OCI-LY1 (cell line): ENCODE measurements around the gene CHST4.

Experiments
- EZH2 ChIP-seq: fragments of 200-600 bp; sonication (generic), shearing (Covaris generic); IDR thresholded peaks from 2 replicates; pipeline ENCODE4 v1.8.0; 2017; ENCODE audit warnings: borderline replicate concordance, mixed run types, mild to moderate bottlenecking, antibody characterized with exemption, low read length, moderate library complexity, mixed read lengths
- TF ChIP-seq, protein P1 (sequence below): fragments of 200-600 bp; sonication (generic), shearing (Covaris generic); IDR thresholded peaks from 2 replicates; pipeline ENCODE4 v1.5.1; 2017; ENCODE audit warnings: mild to moderate bottlenecking, antibody characterized with exemption, low read length, moderate library complexity, mixed read lengths

DNA sequence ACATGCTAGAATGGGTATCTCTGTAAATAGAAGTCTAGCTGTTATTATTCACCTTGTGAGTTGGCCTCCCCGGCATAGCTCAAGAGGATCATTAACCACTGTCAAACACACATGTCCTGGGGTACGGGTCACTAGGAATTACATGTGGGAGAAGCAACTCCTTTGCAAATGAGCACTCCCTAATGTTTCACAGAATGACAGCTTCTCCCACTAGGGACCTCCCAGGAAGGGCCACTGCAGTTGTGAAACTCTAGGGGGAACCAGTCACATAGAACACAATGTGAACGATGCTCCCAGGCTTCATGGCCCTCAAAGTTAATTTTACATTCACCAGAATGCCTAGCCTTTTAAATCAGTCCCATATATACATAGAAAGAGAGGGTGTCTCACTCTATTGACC, 24.7 kb upstream of the CHST4 start:
- TF ChIP-seq, protein P1, sequence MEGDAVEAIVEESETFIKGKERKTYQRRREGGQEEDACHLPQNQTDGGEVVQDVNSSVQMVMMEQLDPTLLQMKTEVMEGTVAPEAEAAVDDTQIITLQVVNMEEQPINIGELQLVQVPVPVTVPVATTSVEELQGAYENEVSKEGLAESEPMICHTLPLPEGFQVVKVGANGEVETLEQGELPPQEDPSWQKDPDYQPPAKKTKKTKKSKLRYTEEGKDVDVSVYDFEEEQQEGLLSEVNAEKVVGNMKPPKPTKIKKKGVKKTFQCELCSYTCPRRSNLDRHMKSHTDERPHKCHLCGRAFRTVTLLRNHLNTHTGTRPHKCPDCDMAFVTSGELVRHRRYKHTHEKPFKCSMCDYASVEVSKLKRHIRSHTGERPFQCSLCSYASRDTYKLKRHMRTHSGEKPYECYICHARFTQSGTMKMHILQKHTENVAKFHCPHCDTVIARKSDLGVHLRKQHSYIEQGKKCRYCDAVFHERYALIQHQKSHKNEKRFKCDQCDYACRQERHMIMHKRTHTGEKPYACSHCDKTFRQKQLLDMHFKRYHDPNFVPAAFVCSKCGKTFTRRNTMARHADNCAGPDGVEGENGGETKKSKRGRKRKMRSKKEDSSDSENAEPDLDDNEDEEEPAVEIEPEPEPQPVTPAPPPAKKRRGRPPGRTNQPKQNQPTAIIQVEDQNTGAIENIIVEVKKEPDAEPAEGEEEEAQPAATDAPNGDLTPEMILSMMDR, result no peak; the same call in 1 of the 2 replicates
- no peak for TF ChIP-seq EZH2
